Lower lobe of right lung (tissue), 2 donors: ENCODE measurements around the gene ZNF311. TPM values are rescaled to one million over a fixed set of nuclear protein-coding genes. Genes with fewer than 3 reads are reported as not detected.
A peak's percentile ranks its signal among the peaks of the same experiment; 100 is the strongest.

ENCODE experiments used
- ATAC-seq, 2 donors: fragments of 200-7000 bp; cut with Tn5 transposase; one replicate each; pipeline ENCODE4 v1.9.1; 2020 to 2022; ENCODE audit warnings: mild to moderate bottlenecking in 2 of 2, moderate library complexity in 2 of 2
- DNase-seq: peaks from one replicate; pipeline ENCODE4 v3.0.0-alpha.2; 2020
- H3K27ac ChIP-seq: fragments of 200-600 bp; one replicate; pipeline ENCODE4 v1.8.0; 2022
- H3K27me3 ChIP-seq: fragments of 200-600 bp; one replicate; pipeline ENCODE4 v1.8.0; 2022; ENCODE audit warnings: low read depth
- H3K36me3 ChIP-seq: fragments of 200-600 bp; one replicate; pipeline ENCODE4 v1.8.0; 2022; ENCODE audit warnings: mild to moderate bottlenecking
- H3K4me1 ChIP-seq: fragments of 200-600 bp; one replicate; pipeline ENCODE4 v1.8.0; 2022
- H3K4me3 ChIP-seq: fragments of 200-600 bp; one replicate; pipeline ENCODE4 v1.8.0; 2022; ENCODE audit warnings: mild to moderate bottlenecking
- H3K9me3 ChIP-seq: fragments of 200-600 bp; one replicate; pipeline ENCODE4 v1.8.0; 2022
- CTCF ChIP-seq: fragments of 200-600 bp; IDR thresholded peaks from one replicate; pipeline ENCODE4 v1.8.0; 2022; ENCODE audit warnings: antibody characterized with exemption, mild to moderate bottlenecking
- intact Hi-C: fragments of 100-400 bp; cut with DNase I; formaldehyde crosslinking; loops from one replicate; pipeline ENCODE4 v1.11.0; 2022
- total RNA-seq: library from RNA; stranded (reverse); fragmentation: NEBNext Ultra II Directional; extraction: Animal tissue kit (Norgen Biotek cat#: 25700); gene quantifications from one replicate; pipeline ENCODE4 v1.2.1, GENCODE V29; 2021
- donor health status: DM: no; HTN: yes; CAD: no; lungs with severe emphysema.

ZNF311 gene
- total RNA-seq, 1 donor from 2014 or later = 1.6 TPM

DNA sequence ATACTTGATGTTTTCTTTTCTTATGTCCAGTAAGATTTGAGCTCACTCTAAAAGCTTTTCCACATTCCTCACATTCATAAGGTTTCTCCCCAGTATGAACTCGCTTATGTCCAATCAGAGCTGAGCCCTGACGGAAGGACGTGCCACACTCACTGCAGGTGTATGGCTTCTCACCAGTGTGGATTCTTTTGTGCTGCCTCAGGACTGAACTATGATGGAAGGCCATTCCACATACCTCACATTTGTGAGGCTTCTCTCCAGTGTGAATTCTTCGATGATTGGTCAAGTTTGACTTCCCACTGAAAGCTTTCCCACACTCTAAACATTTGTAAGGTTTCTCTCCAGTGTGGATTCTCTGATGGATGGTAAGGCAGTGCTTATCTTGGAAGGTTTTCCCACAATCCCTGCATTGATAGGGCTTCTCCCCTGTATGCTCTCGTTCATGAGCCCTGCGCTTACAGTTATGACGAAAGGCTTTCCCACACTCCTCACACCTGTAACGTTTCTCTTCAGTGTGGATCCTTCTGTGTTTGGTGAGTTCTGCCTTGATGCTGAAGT, 9.9 kb downstream of the ZNF311 start:
- no peaks in the 10 kb centered on the region for H3K9me3 ChIP-seq
- no peak for TF ChIP-seq CTCF
- H3K27me3 ChIP-seq = no peaks in the 10 kb centered on the region
- DNase-seq = no peak
- ATAC-seq = no peak
- peaks cover 4% of the 10 kb centered on the region for H3K36me3 ChIP-seq
- H3K4me3 ChIP-seq = no peak overlapping the region
- no peak overlapping the region for H3K27ac ChIP-seq
- no peaks in the 10 kb centered on the region for H3K4me1 ChIP-seq
- intact Hi-C loops = no loop called here

GRCh38 chr6:28988536-28989311, 16.4 kb downstream of the ZNF311 start:
- no peaks in the 10 kb centered on the region for H3K27me3 ChIP-seq
- H3K4me3 ChIP-seq = peak overlapping the region; percentile 41
- no peak overlapping the region for H3K27ac ChIP-seq
- no peaks in the 10 kb centered on the region for H3K4me1 ChIP-seq
- intact Hi-C loops = no loop called here
- no peaks in the 10 kb centered on the region for H3K9me3 ChIP-seq
- H3K36me3 ChIP-seq = no peaks in the 10 kb centered on the region
- TF ChIP-seq CTCF = peak; percentile 48
- DNase-seq (peak; percentile 79), ATAC-seq (peak; percentile 47 to 59)

DNA sequence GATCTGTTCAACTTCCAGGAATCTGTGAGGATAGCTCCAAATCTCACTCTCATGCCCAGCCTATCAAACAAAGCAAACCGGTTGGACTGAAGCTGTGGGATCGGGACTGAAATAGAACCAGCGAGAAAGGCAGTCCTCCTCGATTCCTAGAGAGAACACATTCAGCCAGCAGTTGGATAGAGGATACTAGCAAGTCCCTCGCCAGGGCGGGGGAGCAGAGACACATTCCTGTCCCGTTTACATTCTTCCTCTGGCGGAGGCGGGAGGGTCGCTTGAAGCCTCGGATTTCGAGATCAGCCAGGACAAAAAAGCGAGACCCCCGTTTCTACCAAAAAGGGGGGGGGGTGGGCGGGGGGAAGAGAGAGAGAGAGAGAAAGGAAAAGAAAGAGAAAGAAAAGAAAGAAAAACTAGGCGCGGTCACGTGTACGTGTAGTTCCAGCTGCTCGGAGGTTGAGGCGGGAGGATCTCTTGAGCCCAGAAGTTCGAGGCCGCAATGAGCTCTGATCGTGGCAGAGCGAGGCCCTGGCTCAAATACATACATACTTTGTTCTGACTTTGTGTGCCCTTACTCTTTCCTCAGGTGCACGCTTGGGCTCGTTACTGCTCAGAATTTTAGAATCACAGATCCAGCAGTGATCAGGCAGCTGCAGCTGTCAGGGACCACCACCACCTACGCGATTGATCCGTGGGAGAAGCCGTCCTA, 19.5 kb downstream of the ZNF311 start:
- no peak for TF ChIP-seq CTCF
- Histone ChIP-seq H3K4me3 (peak overlapping the region; percentile 57), H3K36me3 (no peaks in the 10 kb centered on the region), H3K27me3 (no peaks in the 10 kb centered on the region), H3K9me3 (no peaks in the 10 kb centered on the region), H3K27ac (peak overlapping the region; percentile 67), H3K4me1 (peaks cover 14% of the 10 kb centered on the region)
- intact Hi-C loops = no loop called here
- ATAC-seq (peak; percentile 85 to 91), DNase-seq (peak; percentile 85)

- intact Hi-C loops = no loop called here
- no peak for DNase-seq
Observed at GRCh38 chr6:28983838-28984237, 21.3 kb downstream of the ZNF311 start.

More at GRCh38 chr6:28983838-28984237, 21.3 kb downstream of the ZNF311 start:
- H3K36me3 ChIP-seq = no peaks in the 10 kb centered on the region
- H3K4me1 ChIP-seq = peaks cover 17% of the 10 kb centered on the region
- H3K27ac ChIP-seq = no peak overlapping the region
- H3K27me3 ChIP-seq = no peaks in the 10 kb centered on the region
- no peak for TF ChIP-seq CTCF
- no peak for ATAC-seq
- H3K4me3 ChIP-seq = no peak overlapping the region
- no peaks in the 10 kb centered on the region for H3K9me3 ChIP-seq
